Measurements from ENCODE around the gene CCNB2.

- no peak for TF ChIP-seq CTCF (IDR thresholded peaks at IDR 0.05)
- no peak for TF ChIP-seq POLR2AphosphoS5 (IDR thresholded peaks at IDR 0.05)
- no peak for TF ChIP-seq POLR2A (IDR thresholded peaks at IDR 0.05)
- no peak for TF ChIP-seq EP300 (IDR thresholded peaks at IDR 0.05)
These were observed 69.3 kb downstream of the CCNB2 start for GRCh38 chr15:59174151-59174834.

All from sigmoid colon (tissue), 4 donors.